ENCODE measurements around the gene OXTR. TPM values are rescaled to one million over a fixed set of nuclear protein-coding genes. Genes with fewer than 3 reads are reported as not detected.

Gene OXTR
- polyA plus RNA-seq, 1 donor (not counting 4 experiments of a cell fraction or from before 2014, with no cell fraction given) = 0.16 TPM

- Histone ChIP-seq H3K36me3 (ENCODE audit: control insufficient read depth in 2 of 2, extremely low read depth in 1 of 2, insufficient read depth in 2 of 2, low read length in 2 of 2) (no peaks in the 10 kb centered on the region), H2AFZ (ENCODE audit: control insufficient read depth, low read length) (no peak overlapping the region), H3K4me2 (ENCODE audit: control insufficient read depth, extremely low read depth, insufficient read depth, low read depth, low read length) (no peak overlapping the region), H3K27ac (ENCODE audit: control insufficient read depth, insufficient read depth, low read length) (no peak overlapping the region), H3K4me1 (ENCODE audit: control insufficient read depth, extremely low read depth, insufficient read depth, low read length) (peaks cover 7% of the 10 kb centered on the region), H3K9me3 (ENCODE audit: control insufficient read depth, low read depth, low read length) (no peaks in the 10 kb centered on the region), H3K27me3 (ENCODE audit: control insufficient read depth, extremely low read depth, insufficient read depth, low read length) (no peaks in the 10 kb centered on the region), H3K4me3 (ENCODE audit: control insufficient read depth in 2 of 3, extremely low read depth in 1 of 3, insufficient read depth in 2 of 3, low read depth in 1 of 3, low read length in 3 of 3) (no peak overlapping the region), H3K9me1 (ENCODE audit: control insufficient read depth, extremely low read depth, insufficient read depth, low read length) (no peaks in the 10 kb centered on the region), H4K20me1 (ENCODE audit: control insufficient read depth, extremely low read depth, insufficient read depth, low read length) (no peaks in the 10 kb centered on the region), H3K79me2 (ENCODE audit: control insufficient read depth, insufficient read depth, low read length) (no peaks in the 10 kb centered on the region), H3K9ac (ENCODE audit: control insufficient read depth, extremely low read depth, insufficient read depth, low read length) (no peak overlapping the region)
- dilution Hi-C loops (cut with MboI; ENCODE audit: extremely low pct_ligation_motif_present, low sequenced_read_pairs) = no loop called here
- TF ChIP-seq, protein P1, sequence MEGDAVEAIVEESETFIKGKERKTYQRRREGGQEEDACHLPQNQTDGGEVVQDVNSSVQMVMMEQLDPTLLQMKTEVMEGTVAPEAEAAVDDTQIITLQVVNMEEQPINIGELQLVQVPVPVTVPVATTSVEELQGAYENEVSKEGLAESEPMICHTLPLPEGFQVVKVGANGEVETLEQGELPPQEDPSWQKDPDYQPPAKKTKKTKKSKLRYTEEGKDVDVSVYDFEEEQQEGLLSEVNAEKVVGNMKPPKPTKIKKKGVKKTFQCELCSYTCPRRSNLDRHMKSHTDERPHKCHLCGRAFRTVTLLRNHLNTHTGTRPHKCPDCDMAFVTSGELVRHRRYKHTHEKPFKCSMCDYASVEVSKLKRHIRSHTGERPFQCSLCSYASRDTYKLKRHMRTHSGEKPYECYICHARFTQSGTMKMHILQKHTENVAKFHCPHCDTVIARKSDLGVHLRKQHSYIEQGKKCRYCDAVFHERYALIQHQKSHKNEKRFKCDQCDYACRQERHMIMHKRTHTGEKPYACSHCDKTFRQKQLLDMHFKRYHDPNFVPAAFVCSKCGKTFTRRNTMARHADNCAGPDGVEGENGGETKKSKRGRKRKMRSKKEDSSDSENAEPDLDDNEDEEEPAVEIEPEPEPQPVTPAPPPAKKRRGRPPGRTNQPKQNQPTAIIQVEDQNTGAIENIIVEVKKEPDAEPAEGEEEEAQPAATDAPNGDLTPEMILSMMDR (optimal IDR thresholded peaks at IDR 0.05 in 1 of 3, IDR thresholded peaks at IDR 0.05 in 1 of 3, conservative IDR thresholded peaks at IDR 0.05 in 1 of 3; ENCODE audit: extremely low read depth in 1 of 3, insufficient read depth in 2 of 3, low read length in 3 of 3) = no peak
- no peak for TF ChIP-seq EZH2 (IDR thresholded peaks at IDR 0.05; ENCODE audit: low read length)
- DNase-seq (ENCODE audit: low read depth, low spot score) (no peak), FAIRE-seq (no peak)
Measured at GRCh38 chr3:8776406-8776805, 7.0 kb upstream of the OXTR start.

- Histone ChIP-seq H3K79me2 (ENCODE audit: control insufficient read depth, insufficient read depth, low read length) (no peaks in the 10 kb centered on the region), H3K4me3 (ENCODE audit: control insufficient read depth in 2 of 3, extremely low read depth in 1 of 3, insufficient read depth in 2 of 3, low read depth in 1 of 3, low read length in 3 of 3) (no peak overlapping the region), H3K4me1 (ENCODE audit: control insufficient read depth, extremely low read depth, insufficient read depth, low read length) (peaks cover 7% of the 10 kb centered on the region), H3K36me3 (ENCODE audit: control insufficient read depth in 2 of 2, extremely low read depth in 1 of 2, insufficient read depth in 2 of 2, low read length in 2 of 2) (no peaks in the 10 kb centered on the region), H3K9me3 (ENCODE audit: control insufficient read depth, low read depth, low read length) (no peaks in the 10 kb centered on the region), H4K20me1 (ENCODE audit: control insufficient read depth, extremely low read depth, insufficient read depth, low read length) (no peaks in the 10 kb centered on the region), H3K27me3 (ENCODE audit: control insufficient read depth, extremely low read depth, insufficient read depth, low read length) (no peaks in the 10 kb centered on the region), H2AFZ (ENCODE audit: control insufficient read depth, low read length) (no peak overlapping the region), H3K27ac (ENCODE audit: control insufficient read depth, insufficient read depth, low read length) (no peak overlapping the region), H3K4me2 (ENCODE audit: control insufficient read depth, extremely low read depth, insufficient read depth, low read depth, low read length) (no peak overlapping the region), H3K9me1 (ENCODE audit: control insufficient read depth, extremely low read depth, insufficient read depth, low read length) (no peaks in the 10 kb centered on the region), H3K9ac (ENCODE audit: control insufficient read depth, extremely low read depth, insufficient read depth, low read length) (no peak overlapping the region)
- dilution Hi-C loops (cut with MboI; ENCODE audit: extremely low pct_ligation_motif_present, low sequenced_read_pairs) = no loop called here
- DNase-seq (ENCODE audit: low read depth, low spot score) = no peak
- TF ChIP-seq EZH2 (IDR thresholded peaks at IDR 0.05; ENCODE audit: low read length) = no peak
- TF ChIP-seq, protein P1 (optimal IDR thresholded peaks at IDR 0.05 in 1 of 3, IDR thresholded peaks at IDR 0.05 in 1 of 3, conservative IDR thresholded peaks at IDR 0.05 in 1 of 3; ENCODE audit: extremely low read depth in 1 of 3, insufficient read depth in 2 of 3, low read length in 3 of 3) = no peak
- FAIRE-seq = no peak
Measured at GRCh38 chr3:8775602-8776001, 6.2 kb upstream of the OXTR start.
